Measurements from ENCODE around the gene FSTL3. TPM values are rescaled to one million over a fixed set of nuclear protein-coding genes. Genes with fewer than 3 reads are reported as not detected.

The FSTL3 gene
- total and polyA plus RNA-seq, 2 of the 13 experiments (the other 11 are each of a cell fraction or from before 2014, with no cell fraction given), result 13.5 to 15.6 TPM

DNA sequence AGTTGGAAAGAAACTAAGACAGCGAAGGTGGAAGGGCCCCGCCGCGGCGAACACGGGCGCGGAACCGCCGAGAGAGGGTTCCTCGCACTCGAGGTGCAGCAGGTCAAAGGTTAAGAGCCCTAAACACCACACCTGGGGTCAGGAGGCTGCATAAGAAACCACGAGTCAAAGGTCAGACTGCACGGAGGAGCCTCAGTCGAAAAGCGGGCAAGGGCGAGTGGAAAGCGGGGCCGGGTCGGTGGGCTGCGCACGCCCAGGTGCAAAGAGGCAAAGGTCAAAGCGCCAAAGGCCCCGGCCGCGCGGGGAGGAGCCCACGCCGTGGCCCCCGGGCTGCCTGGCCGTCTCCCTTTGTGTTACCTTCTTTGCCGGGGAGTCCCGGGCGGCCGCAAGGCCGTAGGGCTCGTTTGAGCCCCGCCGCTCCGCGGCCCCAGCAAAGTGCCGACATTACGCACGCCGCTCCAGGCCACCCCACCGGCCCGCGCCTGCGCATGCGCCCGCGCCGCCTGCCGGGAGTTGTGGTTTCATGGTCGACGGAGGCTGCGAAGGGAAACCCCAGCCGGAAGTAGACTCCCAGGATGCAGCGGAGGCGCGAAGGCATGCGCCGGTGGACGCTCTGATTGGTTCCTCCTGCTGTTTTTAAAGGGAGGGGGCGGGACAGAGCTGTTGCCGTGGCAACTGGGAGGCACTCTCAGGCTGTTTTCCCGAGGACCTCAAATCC, 43.0 kb upstream of the FSTL3 start, which contains the start of gene POLRMT (continued):
- TF ChIP-seq, protein P1, sequence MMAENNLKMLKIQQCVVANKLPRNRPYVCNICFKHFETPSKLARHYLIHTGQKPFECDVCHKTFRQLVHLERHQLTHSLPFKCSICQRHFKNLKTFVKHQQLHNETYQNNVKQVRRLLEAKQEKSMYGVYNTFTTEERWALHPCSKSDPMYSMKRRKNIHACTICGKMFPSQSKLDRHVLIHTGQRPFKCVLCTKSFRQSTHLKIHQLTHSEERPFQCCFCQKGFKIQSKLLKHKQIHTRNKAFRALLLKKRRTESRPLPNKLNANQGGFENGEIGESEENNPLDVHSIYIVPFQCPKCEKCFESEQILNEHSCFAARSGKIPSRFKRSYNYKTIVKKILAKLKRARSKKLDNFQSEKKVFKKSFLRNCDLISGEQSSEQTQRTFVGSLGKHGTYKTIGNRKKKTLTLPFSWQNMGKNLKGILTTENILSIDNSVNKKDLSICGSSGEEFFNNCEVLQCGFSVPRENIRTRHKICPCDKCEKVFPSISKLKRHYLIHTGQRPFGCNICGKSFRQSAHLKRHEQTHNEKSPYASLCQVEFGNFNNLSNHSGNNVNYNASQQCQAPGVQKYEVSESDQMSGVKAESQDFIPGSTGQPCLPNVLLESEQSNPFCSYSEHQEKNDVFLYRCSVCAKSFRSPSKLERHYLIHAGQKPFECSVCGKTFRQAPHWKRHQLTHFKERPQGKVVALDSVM (CRISPR knock-in tag; IDR thresholded peaks at IDR 0.05), result no peak
- TF ChIP-seq, protein P2, sequence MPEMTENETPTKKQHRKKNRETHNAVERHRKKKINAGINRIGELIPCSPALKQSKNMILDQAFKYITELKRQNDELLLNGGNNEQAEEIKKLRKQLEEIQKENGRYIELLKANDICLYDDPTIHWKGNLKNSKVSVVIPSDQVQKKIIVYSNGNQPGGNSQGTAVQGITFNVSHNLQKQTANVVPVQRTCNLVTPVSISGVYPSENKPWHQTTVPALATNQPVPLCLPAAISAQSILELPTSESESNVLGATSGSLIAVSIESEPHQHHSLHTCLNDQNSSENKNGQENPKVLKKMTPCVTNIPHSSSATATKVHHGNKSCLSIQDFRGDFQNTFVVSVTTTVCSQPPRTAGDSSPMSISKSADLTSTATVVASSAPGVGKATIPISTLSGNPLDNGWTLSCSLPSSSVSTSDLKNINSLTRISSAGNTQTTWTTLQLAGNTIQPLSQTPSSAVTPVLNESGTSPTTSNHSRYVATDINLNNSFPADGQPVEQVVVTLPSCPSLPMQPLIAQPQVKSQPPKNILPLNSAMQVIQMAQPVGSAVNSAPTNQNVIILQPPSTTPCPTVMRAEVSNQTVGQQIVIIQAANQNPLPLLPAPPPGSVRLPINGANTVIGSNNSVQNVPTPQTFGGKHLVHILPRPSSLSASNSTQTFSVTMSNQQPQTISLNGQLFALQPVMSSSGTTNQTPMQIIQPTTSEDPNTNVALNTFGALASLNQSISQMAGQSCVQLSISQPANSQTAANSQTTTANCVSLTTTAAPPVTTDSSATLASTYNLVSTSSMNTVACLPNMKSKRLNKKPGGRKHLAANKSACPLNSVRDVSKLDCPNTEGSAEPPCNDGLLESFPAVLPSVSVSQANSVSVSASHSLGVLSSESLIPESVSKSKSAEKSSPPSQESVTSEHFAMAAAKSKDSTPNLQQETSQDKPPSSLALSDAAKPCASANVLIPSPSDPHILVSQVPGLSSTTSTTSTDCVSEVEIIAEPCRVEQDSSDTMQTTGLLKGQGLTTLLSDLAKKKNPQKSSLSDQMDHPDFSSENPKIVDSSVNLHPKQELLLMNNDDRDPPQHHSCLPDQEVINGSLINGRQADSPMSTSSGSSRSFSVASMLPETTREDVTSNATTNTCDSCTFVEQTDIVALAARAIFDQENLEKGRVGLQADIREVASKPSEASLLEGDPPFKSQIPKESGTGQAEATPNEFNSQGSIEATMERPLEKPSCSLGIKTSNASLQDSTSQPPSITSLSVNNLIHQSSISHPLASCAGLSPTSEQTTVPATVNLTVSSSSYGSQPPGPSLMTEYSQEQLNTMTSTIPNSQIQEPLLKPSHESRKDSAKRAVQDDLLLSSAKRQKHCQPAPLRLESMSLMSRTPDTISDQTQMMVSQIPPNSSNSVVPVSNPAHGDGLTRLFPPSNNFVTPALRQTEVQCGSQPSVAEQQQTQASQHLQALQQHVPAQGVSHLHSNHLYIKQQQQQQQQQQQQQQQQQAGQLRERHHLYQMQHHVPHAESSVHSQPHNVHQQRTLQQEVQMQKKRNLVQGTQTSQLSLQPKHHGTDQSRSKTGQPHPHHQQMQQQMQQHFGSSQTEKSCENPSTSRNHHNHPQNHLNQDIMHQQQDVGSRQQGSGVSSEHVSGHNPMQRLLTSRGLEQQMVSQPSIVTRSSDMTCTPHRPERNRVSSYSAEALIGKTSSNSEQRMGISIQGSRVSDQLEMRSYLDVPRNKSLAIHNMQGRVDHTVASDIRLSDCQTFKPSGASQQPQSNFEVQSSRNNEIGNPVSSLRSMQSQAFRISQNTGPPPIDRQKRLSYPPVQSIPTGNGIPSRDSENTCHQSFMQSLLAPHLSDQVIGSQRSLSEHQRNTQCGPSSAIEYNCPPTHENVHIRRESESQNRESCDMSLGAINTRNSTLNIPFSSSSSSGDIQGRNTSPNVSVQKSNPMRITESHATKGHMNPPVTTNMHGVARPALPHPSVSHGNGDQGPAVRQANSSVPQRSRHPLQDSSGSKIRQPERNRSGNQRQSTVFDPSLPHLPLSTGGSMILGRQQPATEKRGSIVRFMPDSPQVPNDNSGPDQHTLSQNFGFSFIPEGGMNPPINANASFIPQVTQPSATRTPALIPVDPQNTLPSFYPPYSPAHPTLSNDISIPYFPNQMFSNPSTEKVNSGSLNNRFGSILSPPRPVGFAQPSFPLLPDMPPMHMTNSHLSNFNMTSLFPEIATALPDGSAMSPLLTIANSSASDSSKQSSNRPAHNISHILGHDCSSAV (CRISPR knock-in tag; IDR thresholded peaks at IDR 0.05; ENCODE audit: borderline replicate concordance), result no peak
- no peak for TF ChIP-seq SNAI1 (CRISPR knock-in tag; IDR thresholded peaks at IDR 0.05; ENCODE audit: borderline replicate concordance)
- TF ChIP-seq ZFP36L1 (CRISPR knock-in tag; IDR thresholded peaks at IDR 0.05), result 0 out of 2 replicates have a peak, but pooled peaks have one; percentile 53
- TF ChIP-seq ZBTB7B (CRISPR knock-in tag; IDR thresholded peaks at IDR 0.05), result no peak
- TF ChIP-seq ZNF703 (CRISPR knock-in tag; IDR thresholded peaks at IDR 0.05; ENCODE audit: borderline replicate concordance), result no peak
- no peak for TF ChIP-seq LCORL (IDR thresholded peaks at IDR 0.05)
- TF ChIP-seq LCORL (CRISPR knock-in tag; IDR thresholded peaks at IDR 0.05), result 0 out of 2 replicates have a peak, but pooled peaks have one; percentile 17
- TF ChIP-seq POLR2AphosphoS5 (IDR thresholded peaks at IDR 0.05; ENCODE audit: low read depth, low read length), result peak; percentile 36
- TF ChIP-seq, protein P3, sequence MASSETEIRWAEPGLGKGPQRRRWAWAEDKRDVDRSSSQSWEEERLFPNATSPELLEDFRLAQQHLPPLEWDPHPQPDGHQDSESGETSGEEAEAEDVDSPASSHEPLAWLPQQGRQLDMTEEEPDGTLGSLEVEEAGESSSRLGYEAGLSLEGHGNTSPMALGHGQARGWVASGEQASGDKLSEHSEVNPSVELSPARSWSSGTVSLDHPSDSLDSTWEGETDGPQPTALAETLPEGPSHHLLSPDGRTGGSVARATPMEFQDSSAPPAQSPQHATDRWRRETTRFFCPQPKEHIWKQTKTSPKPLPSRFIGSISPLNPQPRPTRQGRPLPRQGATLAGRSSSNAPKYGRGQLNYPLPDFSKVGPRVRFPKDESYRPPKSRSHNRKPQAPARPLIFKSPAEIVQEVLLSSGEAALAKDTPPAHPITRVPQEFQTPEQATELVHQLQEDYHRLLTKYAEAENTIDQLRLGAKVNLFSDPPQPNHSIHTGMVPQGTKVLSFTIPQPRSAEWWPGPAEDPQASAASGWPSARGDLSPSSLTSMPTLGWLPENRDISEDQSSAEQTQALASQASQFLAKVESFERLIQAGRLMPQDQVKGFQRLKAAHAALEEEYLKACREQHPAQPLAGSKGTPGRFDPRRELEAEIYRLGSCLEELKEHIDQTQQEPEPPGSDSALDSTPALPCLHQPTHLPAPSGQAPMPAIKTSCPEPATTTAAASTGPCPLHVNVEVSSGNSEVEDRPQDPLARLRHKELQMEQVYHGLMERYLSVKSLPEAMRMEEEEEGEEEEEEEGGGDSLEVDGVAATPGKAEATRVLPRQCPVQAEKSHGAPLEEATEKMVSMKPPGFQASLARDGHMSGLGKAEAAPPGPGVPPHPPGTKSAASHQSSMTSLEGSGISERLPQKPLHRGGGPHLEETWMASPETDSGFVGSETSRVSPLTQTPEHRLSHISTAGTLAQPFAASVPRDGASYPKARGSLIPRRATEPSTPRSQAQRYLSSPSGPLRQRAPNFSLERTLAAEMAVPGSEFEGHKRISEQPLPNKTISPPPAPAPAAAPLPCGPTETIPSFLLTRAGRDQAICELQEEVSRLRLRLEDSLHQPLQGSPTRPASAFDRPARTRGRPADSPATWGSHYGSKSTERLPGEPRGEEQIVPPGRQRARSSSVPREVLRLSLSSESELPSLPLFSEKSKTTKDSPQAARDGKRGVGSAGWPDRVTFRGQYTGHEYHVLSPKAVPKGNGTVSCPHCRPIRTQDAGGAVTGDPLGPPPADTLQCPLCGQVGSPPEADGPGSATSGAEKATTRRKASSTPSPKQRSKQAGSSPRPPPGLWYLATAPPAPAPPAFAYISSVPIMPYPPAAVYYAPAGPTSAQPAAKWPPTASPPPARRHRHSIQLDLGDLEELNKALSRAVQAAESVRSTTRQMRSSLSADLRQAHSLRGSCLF (CRISPR knock-in tag; IDR thresholded peaks at IDR 0.05; ENCODE audit: borderline replicate concordance), result no peak
- TF ChIP-seq DNMT1 (CRISPR knock-in tag; IDR thresholded peaks at IDR 0.05), result no peak; the same call in 1 of the 2 replicates
- TF ChIP-seq ZEB1 (IDR thresholded peaks at IDR 0.05; ENCODE audit: insufficient replicate concordance, low read depth), result no peak
- no peak for TF ChIP-seq ZNF224 (CRISPR knock-in tag; IDR thresholded peaks at IDR 0.05)

Measured in HepG2 (cell line).